KMS-11 (cell line): ENCODE measurements around the gene TNFAIP3.

Source experiments
- H2AFZ ChIP-seq: fragments of 200-600 bp; sonication (generic); 2 replicates; pipeline ENCODE4 v1.6.1; 2016; ENCODE audit warnings: antibody characterized with exemption, mixed run types, low read depth
- H3K27ac ChIP-seq: fragments of 200-600 bp; sonication (generic); 2 replicates; pipeline ENCODE4 v1.6.1; 2016; ENCODE audit warnings: mild to moderate bottlenecking, mixed run types
- H3K27me3 ChIP-seq: fragments of 200-600 bp; sonication (generic); 2 replicates; pipeline ENCODE4 v1.6.1; 2017; ENCODE audit warnings: mild to moderate bottlenecking, low read depth, mixed run types, moderate library complexity; ENCODE audit not compliant: insufficient read depth
- H3K36me3 ChIP-seq: fragments of 200-600 bp; sonication (generic); 2 replicates; pipeline ENCODE4 v1.6.1; 2017; ENCODE audit warnings: mild to moderate bottlenecking, mixed run types; ENCODE audit not compliant: insufficient read depth
- H3K4me1 ChIP-seq: fragments of 200-600 bp; sonication (generic); 2 replicates; pipeline ENCODE4 v1.6.1; 2016; ENCODE audit warnings: mild to moderate bottlenecking, low read depth, mixed run types; ENCODE audit not compliant: poor library complexity, severe bottlenecking
- H3K4me2 ChIP-seq: fragments of 200-600 bp; sonication (generic); 2 replicates; pipeline ENCODE4 v1.7.0; 2016; ENCODE audit warnings: mild to moderate bottlenecking, mixed run types
- H3K4me3 ChIP-seq: fragments of 200-600 bp; sonication (generic); IDR thresholded peaks from 2 replicates; pipeline ENCODE4 v1.6.1; 2017; ENCODE audit warnings: low read depth, low read length, mixed read lengths; ENCODE audit not compliant: insufficient read depth
- H3K79me2 ChIP-seq: fragments of 200-600 bp; sonication (generic); 2 replicates; pipeline ENCODE4 v1.6.1; 2016; ENCODE audit warnings: low read depth, mixed run types; ENCODE audit not compliant: insufficient read depth
- H3K9ac ChIP-seq: fragments of 200-600 bp; sonication (generic); 2 replicates; pipeline ENCODE4 v1.6.1; 2016; ENCODE audit warnings: mild to moderate bottlenecking, mixed run types
- H4K20me1 ChIP-seq: fragments of 200-600 bp; sonication (generic); 2 replicates; pipeline ENCODE4 v1.6.1; 2016; ENCODE audit warnings: mild to moderate bottlenecking, mixed run types; ENCODE audit not compliant: insufficient read depth
- TF ChIP-seq, protein P1 (sequence below): fragments of 200-600 bp; sonication (generic); conservative IDR thresholded peaks from 2 replicates; pipeline ENCODE4 v1.6.1; 2017; ENCODE audit warnings: low read depth, mild to moderate bottlenecking, antibody characterized with exemption, low read length, moderate library complexity, mixed read lengths

TNFAIP3 gene

DNA sequence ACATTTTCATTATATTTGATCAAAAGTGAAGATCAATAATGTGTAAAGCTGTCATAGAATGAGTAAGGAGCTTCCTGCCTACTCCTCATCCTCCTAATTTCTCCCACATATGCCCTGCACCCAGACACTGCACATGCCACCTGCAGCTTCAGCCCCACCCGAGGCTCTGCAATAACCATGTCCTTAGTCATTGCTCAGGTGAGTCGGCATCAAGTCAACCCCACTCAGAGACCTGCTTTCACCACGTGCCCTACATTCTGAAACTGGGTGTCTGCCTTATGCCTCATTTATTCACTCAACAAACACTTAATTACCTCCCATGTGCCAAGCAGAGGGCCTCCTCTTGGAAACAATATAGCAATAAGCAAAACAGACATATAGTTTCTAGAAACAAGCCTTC lies 15.4 kb upstream of the TNFAIP3 start:
- H3K27ac ChIP-seq = no peak overlapping the region
- H3K4me1 ChIP-seq = no peaks in the 10 kb centered on the region
- H4K20me1 ChIP-seq = no peaks in the 10 kb centered on the region
- no peaks in the 10 kb centered on the region for H3K36me3 ChIP-seq
- H3K79me2 ChIP-seq = no peaks in the 10 kb centered on the region
- no peak overlapping the region for H2AFZ ChIP-seq
- TF ChIP-seq, protein P1, sequence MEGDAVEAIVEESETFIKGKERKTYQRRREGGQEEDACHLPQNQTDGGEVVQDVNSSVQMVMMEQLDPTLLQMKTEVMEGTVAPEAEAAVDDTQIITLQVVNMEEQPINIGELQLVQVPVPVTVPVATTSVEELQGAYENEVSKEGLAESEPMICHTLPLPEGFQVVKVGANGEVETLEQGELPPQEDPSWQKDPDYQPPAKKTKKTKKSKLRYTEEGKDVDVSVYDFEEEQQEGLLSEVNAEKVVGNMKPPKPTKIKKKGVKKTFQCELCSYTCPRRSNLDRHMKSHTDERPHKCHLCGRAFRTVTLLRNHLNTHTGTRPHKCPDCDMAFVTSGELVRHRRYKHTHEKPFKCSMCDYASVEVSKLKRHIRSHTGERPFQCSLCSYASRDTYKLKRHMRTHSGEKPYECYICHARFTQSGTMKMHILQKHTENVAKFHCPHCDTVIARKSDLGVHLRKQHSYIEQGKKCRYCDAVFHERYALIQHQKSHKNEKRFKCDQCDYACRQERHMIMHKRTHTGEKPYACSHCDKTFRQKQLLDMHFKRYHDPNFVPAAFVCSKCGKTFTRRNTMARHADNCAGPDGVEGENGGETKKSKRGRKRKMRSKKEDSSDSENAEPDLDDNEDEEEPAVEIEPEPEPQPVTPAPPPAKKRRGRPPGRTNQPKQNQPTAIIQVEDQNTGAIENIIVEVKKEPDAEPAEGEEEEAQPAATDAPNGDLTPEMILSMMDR = no peak
- H3K27me3 ChIP-seq = no peaks in the 10 kb centered on the region
- no peak overlapping the region for H3K4me3 ChIP-seq
- no peak overlapping the region for H3K4me2 ChIP-seq
- no peak overlapping the region for H3K9ac ChIP-seq

DNA sequence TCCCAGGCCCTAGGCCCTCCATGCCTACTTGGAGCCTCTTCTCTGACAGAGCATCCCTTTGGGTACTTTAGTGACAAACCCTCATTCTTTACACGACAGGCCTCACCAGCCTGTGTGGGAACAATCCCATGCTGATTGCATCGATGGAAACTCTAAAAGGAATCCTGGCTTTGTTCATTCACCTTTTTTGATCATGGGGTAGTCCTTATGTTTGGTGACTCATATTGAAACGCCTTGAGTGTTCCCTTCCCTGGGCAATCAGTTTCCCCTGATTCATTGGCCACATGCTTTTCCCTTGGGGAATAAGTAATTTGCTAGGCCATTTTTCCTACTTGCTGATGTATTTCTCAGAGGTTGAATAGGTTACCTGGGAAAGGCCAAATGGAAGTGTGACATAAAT lies 14.7 kb upstream of the TNFAIP3 start:
- Histone ChIP-seq H3K36me3 (no peaks in the 10 kb centered on the region), H3K27ac (no peak overlapping the region), H3K79me2 (no peaks in the 10 kb centered on the region), H3K4me3 (no peak overlapping the region), H2AFZ (no peak overlapping the region), H3K4me1 (no peaks in the 10 kb centered on the region), H3K4me2 (no peak overlapping the region), H3K27me3 (no peaks in the 10 kb centered on the region), H4K20me1 (no peaks in the 10 kb centered on the region), H3K9ac (no peak overlapping the region)
- TF ChIP-seq, protein P1 = no peak

DNA sequence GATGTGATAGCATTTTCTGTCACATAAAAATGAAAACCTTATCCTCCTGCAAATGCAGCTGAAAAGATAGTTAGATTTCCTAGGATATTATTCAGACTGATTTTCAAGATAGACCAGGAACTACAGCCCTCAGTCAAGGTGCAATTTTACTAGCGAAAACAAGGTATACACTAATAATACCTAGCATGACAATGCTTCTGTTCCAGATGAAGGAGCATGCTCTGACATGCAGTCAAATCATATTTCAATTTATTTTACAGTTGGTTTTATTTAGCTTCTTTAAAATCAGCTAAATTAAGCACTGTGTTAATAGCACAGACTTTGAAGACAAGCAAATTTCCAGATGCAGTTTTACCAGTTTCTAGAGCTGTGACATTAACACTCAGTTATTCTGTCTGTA lies 14.2 kb upstream of the TNFAIP3 start:
- no peaks in the 10 kb centered on the region for H3K27me3 ChIP-seq
- no peaks in the 10 kb centered on the region for H3K4me1 ChIP-seq
- no peak overlapping the region for H3K27ac ChIP-seq
- H3K4me2 ChIP-seq = no peak overlapping the region
- TF ChIP-seq, protein P1 = no peak
- no peak overlapping the region for H3K4me3 ChIP-seq
- H3K9ac ChIP-seq = no peak overlapping the region
- no peaks in the 10 kb centered on the region for H3K79me2 ChIP-seq
- H3K36me3 ChIP-seq = no peaks in the 10 kb centered on the region
- H4K20me1 ChIP-seq = no peaks in the 10 kb centered on the region
- H2AFZ ChIP-seq = no peak overlapping the region

DNA sequence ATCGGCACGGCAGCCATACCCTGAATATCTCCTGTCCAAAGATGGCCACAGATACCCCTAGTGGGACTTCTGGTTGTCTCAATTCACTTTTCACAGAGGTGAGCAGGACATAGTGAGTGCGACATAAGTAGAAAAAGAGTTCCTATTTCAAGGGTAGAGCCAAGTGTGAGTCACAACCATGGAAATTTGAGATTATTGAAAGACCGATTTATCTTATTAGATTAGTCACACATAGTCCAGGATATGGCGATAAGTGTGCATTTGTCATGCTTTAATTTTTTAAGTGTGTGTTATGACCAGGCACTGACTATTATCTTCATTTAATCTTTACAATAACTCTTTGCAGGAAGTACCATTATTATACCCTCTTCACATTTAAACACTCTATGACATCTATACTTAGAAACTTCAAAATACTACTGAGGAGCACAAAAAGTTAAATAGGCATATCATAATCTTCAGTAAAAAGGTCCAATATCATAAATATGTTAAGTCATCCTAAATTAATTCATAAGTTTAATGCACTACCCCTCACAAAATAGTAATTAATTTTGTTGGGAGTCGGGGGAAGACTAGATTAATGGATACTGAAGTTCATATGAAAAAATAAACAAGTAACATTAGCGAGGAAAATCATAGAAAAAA lies 13.4 kb upstream of the TNFAIP3 start:
- TF ChIP-seq, protein P1 = no peak
- Histone ChIP-seq H3K4me2 (no peak overlapping the region), H2AFZ (no peak overlapping the region), H3K27ac (no peak overlapping the region), H3K9ac (no peak overlapping the region), H3K4me3 (no peak overlapping the region), H3K4me1 (no peaks in the 10 kb centered on the region), H3K79me2 (no peaks in the 10 kb centered on the region), H3K36me3 (no peaks in the 10 kb centered on the region), H4K20me1 (no peaks in the 10 kb centered on the region), H3K27me3 (no peaks in the 10 kb centered on the region)
